Left lung (tissue), 10 donors: ENCODE data around the gene ZYX. TPM values are rescaled to one million over a fixed set of nuclear protein-coding genes. Genes with fewer than 3 reads are reported as not detected.

Source experiments
- ATAC-seq: fragments of 200-7000 bp; cut with Tn5 transposase; one replicate; pipeline ENCODE4 v1.9.1; 2020; ENCODE audit warnings: moderate library complexity
- DNase-seq, 4 donors: peaks; one replicate each; pipeline ENCODE4 v3.0.0-alpha.2; 2013 to 2020
- H3K27ac ChIP-seq, 2 donors: fragments of 200-600 bp; sonication (generic) in 1 of 2; one replicate each; pipeline versions ENCODE4 v1.5.0 to v1.8.0; 2020 to 2021
- H3K27me3 ChIP-seq, 2 donors: fragments of 200-600 bp; sonication (generic) in 1 of 2; one replicate each; pipeline versions ENCODE4 v1.5.0 to v1.8.0; 2020 to 2021
- H3K36me3 ChIP-seq, 2 donors: fragments of 200-600 bp; sonication (generic) in 1 of 2; one replicate each; pipeline versions ENCODE4 v1.5.0 to v1.8.0; 2020 to 2021
- H3K4me1 ChIP-seq, 2 donors: fragments of 200-600 bp; one replicate each; pipeline ENCODE4 v1.8.0; 2021
- H3K4me3 ChIP-seq, 2 donors: fragments of 200-600 bp; sonication (generic) in 1 of 2; one replicate each; pipeline versions ENCODE4 v1.5.0 to v1.8.0; 2020 to 2021; ENCODE audit warnings: mild to moderate bottlenecking in 1 of 2
- H3K9me3 ChIP-seq, 2 donors: fragments of 200-600 bp; sonication (generic) in 1 of 2; one replicate each; pipeline versions ENCODE4 v1.5.0 to v1.8.0; 2020 to 2021
- intact Hi-C, 2 donors: fragments of 100-400 bp; cut with DNase I; formaldehyde crosslinking; loops; one replicate each; pipeline versions ENCODE4 v1.11.2 to v1.14.2; 2022
- polyA plus RNA-seq, 6 donors: library from polyadenylated mRNA; unstranded; fragments of 120-200 nt; gene quantifications; one replicate each; pipeline ENCODE4 v1.2.1, GENCODE V29; 2013; ENCODE audit not compliant: insufficient read length in 6 of 6
- total RNA-seq, 2 donors: library from RNA; stranded (reverse); fragmentation: NEBNext Ultra II Directional; extraction: Animal tissue kit (Norgen Biotek cat#: 25700); gene quantifications; one replicate each; pipeline ENCODE4 v1.2.1, GENCODE V29; 2021
- TF ChIP-seq, protein P1 (sequence below), 2 donors: fragments of 200-600 bp; sonication (generic) in 1 of 2; IDR thresholded peaks; one replicate each; pipeline versions ENCODE4 v1.5.0 to v1.8.0; 2021; ENCODE audit warnings: antibody characterized with exemption in 2 of 2
- donor health status: DM: no; HTN: yes; CAD: no.
- donor health status: DM: no; HTN: no; CAD: no.

Gene ZYX
- total and polyA plus RNA-seq, 8 donors, result 117 to 307 (median 182) TPM

DNA sequence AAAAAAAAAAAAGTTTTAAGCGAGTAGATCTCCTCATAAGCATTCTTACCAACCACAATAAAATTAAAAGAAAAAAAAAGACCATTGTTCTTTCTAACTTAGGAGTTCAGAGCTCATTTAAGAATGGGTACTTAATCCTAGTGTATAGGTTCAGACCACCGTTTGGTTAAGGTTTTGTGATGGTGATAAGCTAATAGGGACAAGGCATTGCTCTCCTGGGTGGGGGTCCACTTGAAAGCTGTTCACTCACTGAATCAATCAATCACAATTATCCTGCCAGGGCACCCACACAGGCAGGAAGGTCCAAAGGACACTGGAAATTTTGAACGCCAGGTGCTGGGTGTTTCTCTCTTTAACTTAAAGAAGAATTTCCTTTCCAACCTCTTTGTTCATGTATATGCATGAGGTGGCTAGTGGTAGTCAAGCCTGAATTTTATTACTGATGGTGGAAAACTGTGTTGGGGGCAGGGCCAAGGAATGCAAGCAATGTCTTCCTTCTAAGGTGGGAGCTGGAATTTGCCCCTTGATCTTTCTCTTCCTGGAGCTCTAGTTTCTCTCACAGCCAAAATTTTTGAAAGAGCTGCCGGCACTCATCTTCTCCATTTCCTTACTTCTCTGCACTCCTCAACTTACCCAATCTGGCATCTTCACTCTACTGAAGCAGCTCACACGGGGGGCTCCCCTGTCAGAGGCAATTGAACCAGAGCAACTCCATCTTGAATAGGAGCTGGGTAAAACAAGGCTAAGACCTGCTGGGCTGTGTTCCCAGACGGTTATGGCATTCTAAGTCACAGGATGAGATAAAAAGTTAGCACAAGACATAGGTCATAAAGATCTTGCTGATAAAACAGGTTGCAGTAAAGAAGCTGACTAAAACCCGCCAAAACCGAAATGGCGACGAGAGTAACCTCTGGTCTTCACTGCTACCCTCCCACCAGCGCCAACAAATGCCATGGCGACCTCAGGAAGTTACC, 11.2 kb upstream of the ZYX start:
- DNase-seq (peak in 1 of 4 donors; percentile 8), ATAC-seq (no peak)
- Histone ChIP-seq H3K27me3 (peaks cover 0 to 9% of the 10 kb centered on the region in 2 donors), H3K4me1 (peaks cover 0 to 31% of the 10 kb centered on the region in 2 donors), H3K27ac (no peak overlapping the region), H3K36me3 (no peaks in the 10 kb centered on the region), H3K4me3 (no peak overlapping the region), H3K9me3 (no peaks in the 10 kb centered on the region)
- intact Hi-C loops, result no loop called here
- TF ChIP-seq, protein P1, sequence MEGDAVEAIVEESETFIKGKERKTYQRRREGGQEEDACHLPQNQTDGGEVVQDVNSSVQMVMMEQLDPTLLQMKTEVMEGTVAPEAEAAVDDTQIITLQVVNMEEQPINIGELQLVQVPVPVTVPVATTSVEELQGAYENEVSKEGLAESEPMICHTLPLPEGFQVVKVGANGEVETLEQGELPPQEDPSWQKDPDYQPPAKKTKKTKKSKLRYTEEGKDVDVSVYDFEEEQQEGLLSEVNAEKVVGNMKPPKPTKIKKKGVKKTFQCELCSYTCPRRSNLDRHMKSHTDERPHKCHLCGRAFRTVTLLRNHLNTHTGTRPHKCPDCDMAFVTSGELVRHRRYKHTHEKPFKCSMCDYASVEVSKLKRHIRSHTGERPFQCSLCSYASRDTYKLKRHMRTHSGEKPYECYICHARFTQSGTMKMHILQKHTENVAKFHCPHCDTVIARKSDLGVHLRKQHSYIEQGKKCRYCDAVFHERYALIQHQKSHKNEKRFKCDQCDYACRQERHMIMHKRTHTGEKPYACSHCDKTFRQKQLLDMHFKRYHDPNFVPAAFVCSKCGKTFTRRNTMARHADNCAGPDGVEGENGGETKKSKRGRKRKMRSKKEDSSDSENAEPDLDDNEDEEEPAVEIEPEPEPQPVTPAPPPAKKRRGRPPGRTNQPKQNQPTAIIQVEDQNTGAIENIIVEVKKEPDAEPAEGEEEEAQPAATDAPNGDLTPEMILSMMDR (IDR thresholded peaks at IDR 0.05), result no peak

DNA sequence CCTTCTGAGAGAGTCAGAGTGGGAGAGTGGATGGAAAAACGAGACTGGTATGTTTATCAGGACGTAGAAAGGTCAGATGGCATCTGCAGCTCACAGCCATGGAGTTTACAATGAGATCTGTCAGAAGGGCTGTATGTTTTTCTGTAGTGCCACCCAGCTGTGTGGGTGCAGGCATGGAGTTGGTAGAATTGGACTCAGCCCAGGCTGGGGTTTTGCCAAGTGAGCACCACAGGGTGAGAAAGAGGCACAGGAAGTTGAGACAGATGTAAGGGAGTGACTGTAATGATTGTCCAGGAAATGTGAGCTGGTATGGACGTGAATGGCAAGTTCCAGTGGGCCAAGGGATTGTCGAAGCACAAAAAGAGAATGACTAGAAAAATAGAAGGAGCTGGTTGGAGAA, 9.1 kb upstream of the ZYX start:
- no peak overlapping the region for H3K4me3 ChIP-seq
- intact Hi-C loops, result no loop called here
- peaks cover 0 to 52% of the 10 kb centered on the region in 2 donors for H3K4me1 ChIP-seq
- H3K9me3 ChIP-seq, result no peaks in the 10 kb centered on the region
- ATAC-seq (peak; percentile 54), DNase-seq (peak in 1 of 4 donors; percentile 83)
- H3K36me3 ChIP-seq, result no peaks in the 10 kb centered on the region
- peak overlapping the region in 1 of 2 donors; percentile 39 for H3K27ac ChIP-seq
- no peaks in the 10 kb centered on the region for H3K27me3 ChIP-seq
- TF ChIP-seq, protein P1 (IDR thresholded peaks at IDR 0.05), result no peak

DNA sequence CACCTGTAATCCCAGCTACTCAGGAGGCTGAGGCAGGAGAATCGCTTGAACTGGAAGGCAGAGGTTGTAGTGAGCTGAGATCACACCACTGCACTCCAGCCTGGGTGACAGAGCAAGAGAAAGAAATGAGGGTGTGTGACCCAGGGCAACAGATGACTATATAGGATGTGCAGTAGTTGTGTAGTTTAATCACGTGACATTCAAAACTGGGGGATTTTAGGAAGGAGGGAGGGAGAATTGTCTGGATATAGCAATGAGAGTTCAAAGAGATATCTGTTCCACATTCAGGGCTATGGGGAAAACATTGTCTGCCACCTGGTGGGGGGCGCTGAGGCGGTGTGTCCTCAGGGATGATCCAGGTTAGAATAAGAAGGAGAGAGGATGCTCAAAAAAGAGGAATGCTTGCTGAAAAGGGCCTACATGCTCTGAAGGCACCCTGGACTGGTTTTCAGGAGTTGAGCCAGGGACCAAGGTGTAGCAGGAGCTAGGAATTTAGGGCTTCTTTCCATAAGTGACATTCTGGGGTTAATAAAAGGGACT, 7.8 kb upstream of the ZYX start:
- TF ChIP-seq, protein P1 (IDR thresholded peaks at IDR 0.05), result no peak
- Histone ChIP-seq H3K4me3 (no peak overlapping the region), H3K27me3 (no peaks in the 10 kb centered on the region), H3K36me3 (no peaks in the 10 kb centered on the region), H3K27ac (no peak overlapping the region), H3K9me3 (no peaks in the 10 kb centered on the region), H3K4me1 (peaks cover 0 to 62% of the 10 kb centered on the region in 2 donors)
- no peak for ATAC-seq
- DNase-seq, result peak in 1 of 4 donors; percentile 36
- intact Hi-C loops, result no loop called here

DNA sequence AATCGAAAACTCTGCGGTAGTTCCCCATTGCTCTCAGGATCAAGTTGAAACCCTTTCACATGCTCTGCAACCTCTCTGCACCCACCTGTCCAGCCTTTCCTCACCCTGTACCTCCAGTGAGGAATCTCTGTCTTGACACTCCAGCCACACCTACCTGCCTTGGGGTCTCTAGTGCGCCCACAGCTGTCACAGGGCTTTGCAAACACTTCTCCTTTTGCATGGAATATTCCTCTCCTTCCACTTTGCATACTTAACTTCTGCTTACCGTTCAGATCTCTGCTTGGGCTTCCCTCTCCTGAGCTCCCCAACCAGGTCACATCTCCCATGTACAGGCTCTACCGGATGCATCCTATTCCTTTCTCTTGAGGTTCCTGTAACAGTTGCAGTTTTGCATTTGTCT, 6.6 kb upstream of the ZYX start:
- TF ChIP-seq, protein P1 (IDR thresholded peaks at IDR 0.05), result no peak
- Histone ChIP-seq H3K4me3 (no peak overlapping the region), H3K36me3 (no peaks in the 10 kb centered on the region), H3K27ac (peak overlapping the region in 1 of 2 donors; percentile 90), H3K4me1 (peaks cover 6 to 75% of the 10 kb centered on the region in 2 donors), H3K27me3 (no peaks in the 10 kb centered on the region), H3K9me3 (no peaks in the 10 kb centered on the region)
- intact Hi-C loops, result no loop called here
- DNase-seq (peak in 1 of 4 donors; percentile 17), ATAC-seq (peak; percentile 30)
